Measurements from ENCODE around the gene MKLN1. TPM values are rescaled to one million over a fixed set of nuclear protein-coding genes. Genes with fewer than 3 reads are reported as not detected.

Gene MKLN1
- total RNA-seq, 1 donor from 2014 or later = 15.2 TPM

DNA sequence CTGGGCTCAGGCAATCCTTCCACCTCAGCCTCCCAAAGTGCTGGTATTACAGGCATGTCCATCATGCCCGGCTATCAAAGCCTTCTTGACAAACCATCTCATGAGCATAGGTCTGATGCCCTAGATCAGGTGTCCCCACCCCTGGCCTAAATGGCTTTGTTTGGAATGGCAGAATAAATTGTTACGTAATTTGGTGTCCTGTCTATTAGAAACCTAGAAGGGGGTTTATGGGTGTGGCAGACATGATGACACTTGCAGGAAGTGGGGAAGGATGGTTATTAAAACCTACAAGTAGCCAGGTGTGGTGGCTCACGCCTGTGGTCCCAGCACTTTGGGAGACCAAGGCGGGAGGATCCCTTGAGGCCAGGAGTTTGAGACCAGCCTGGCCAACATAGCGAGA, 38.6 kb upstream of the MKLN1 start:
- DNase-seq (ENCODE audit: low read depth) = no peak
- TF ChIP-seq, protein P1, sequence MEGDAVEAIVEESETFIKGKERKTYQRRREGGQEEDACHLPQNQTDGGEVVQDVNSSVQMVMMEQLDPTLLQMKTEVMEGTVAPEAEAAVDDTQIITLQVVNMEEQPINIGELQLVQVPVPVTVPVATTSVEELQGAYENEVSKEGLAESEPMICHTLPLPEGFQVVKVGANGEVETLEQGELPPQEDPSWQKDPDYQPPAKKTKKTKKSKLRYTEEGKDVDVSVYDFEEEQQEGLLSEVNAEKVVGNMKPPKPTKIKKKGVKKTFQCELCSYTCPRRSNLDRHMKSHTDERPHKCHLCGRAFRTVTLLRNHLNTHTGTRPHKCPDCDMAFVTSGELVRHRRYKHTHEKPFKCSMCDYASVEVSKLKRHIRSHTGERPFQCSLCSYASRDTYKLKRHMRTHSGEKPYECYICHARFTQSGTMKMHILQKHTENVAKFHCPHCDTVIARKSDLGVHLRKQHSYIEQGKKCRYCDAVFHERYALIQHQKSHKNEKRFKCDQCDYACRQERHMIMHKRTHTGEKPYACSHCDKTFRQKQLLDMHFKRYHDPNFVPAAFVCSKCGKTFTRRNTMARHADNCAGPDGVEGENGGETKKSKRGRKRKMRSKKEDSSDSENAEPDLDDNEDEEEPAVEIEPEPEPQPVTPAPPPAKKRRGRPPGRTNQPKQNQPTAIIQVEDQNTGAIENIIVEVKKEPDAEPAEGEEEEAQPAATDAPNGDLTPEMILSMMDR (conservative IDR thresholded peaks at IDR 0.05; ENCODE audit: low read depth, low read length) = no peak
- H3K4me3 ChIP-seq (ENCODE audit: low read depth, low read length) = no peak overlapping the region

DNA sequence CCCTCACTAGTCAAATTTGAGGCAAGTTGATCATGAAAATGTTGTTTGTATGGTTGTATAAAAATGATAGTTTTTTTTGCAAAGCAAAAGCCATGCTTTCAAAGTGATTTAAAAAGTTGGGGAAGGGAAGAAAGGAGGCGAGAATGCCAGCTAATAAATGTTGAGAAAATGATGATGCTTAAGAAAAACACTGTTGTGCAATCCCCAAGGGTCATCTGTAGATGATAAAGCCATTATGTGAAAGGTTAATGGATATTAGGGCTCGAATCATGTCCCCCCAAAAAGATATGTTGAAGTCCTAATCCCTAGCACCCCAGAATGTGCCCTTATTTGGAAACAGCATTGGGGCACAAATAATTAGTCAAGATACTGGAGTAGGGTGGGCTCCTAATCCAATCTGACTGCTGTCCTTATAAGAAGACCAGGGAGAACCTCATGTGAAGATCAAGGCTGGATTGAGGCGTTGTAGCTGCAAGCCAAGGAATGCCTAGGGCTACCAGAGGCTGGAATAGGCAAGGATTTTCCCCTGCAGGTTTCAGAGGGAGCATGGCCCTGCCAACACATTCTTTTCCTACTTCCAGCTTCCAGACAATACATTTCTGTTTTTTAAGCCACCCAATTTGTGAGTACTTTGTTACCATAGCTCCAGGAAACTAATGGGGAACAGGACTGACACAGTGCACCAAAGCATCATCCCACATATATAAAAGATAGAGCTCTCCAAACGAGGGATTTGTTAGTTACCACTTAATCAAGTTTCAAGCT, 35.4 kb upstream of the MKLN1 start:
- no peak for DNase-seq (ENCODE audit: low read depth)
- H3K4me3 ChIP-seq (ENCODE audit: low read depth, low read length) = no peak overlapping the region
- TF ChIP-seq, protein P1 (conservative IDR thresholded peaks at IDR 0.05; ENCODE audit: low read depth, low read length) = no peak

DNA sequence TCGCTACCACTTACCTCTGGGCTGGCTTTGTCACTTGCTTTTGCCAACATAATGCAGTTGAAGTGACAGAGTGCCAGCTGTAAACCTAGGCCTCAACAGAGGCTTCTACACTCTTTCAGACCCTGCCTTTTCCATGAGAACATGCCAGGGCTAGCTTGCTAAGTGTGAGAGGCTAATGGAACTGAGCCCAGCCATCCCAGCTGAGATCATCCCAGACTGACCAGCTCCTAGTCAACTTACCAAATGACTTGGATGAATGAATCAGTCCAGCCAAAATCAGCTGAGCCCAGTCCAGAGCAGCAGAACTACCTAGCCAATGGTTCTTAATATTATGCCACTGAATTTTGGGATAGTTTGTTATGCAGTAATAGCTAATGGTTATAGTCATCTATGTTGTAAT, 34.7 kb upstream of the MKLN1 start:
- DNase-seq (ENCODE audit: low read depth) = no peak
- no peak overlapping the region for H3K4me3 ChIP-seq (ENCODE audit: low read depth, low read length)
- TF ChIP-seq, protein P1 (conservative IDR thresholded peaks at IDR 0.05; ENCODE audit: low read depth, low read length) = no peak

DNA sequence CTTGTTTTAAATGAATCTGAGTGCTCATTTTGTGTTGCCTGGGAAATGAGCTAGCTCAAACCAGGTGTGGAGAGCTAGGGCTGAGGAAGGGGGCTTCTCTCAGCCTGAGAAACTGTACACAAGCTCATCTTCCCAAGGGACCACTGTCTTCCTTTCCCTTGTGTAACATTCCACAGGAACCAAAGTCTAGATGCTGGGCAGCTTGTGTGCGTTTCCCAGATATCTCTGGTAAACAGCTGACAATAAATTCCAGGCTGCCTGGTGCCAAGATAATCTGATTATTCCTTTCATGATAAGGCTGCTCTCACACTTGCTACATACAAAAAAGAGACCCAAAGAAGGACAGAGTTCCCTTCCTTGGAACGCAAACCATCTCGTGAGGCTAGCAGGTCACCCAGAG, 33.1 kb upstream of the MKLN1 start:
- DNase-seq (ENCODE audit: low read depth) = no peak
- no peak overlapping the region for H3K4me3 ChIP-seq (ENCODE audit: low read depth, low read length)
- TF ChIP-seq, protein P1 (conservative IDR thresholded peaks at IDR 0.05; ENCODE audit: low read depth, low read length) = no peak

GRCh38 chr7:131298608-131298992, 29.1 kb upstream of the MKLN1 start:
- TF ChIP-seq, protein P1 (conservative IDR thresholded peaks at IDR 0.05; ENCODE audit: low read depth, low read length) = no peak
- DNase-seq (ENCODE audit: low read depth) = no peak
- H3K4me3 ChIP-seq (ENCODE audit: low read depth, low read length) = no peak overlapping the region

DNA sequence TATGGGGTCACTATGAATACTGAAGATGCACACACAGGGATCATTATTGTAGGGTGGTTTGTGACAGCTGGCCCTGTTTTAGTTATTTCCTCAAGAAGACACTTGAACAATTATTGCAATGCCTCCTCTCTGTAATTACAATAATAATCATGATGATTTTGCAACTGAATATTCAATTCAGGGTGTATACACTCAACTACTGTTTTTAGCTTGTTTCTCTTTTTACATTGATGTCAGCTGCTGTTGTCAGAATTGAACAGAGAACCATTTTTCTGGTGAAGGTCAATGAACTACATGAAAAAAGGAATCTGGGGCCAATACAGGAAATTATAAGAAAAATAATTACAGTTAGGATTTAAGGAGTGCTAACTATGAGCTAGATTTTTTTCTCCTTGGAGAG, 28.6 kb upstream of the MKLN1 start:
- no peak for DNase-seq (ENCODE audit: low read depth)
- H3K4me3 ChIP-seq (ENCODE audit: low read depth, low read length) = no peak overlapping the region
- TF ChIP-seq, protein P1 (conservative IDR thresholded peaks at IDR 0.05; ENCODE audit: low read depth, low read length) = no peak

DNA sequence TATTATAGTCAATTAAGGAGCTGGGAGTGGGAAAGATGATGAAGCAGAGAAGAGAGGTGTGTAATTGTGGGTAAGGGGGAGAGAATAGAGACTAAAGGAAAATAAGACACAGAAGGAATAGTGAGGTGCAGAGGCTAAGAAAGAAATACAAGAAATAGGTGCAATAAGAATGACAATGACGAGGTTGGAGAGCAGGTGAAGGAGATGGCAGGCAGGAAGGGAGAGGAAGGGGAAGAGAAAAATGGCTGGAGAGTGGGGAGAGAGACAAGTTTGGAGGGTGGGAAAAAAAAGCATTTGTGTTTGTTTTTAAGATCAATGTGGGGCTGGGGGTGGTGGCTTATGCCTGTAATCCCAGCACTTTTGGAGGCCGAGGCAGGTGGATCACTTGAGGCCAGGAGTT, 27.6 kb upstream of the MKLN1 start:
- DNase-seq (ENCODE audit: low read depth) = no peak
- TF ChIP-seq, protein P1 (conservative IDR thresholded peaks at IDR 0.05; ENCODE audit: low read depth, low read length) = no peak
- H3K4me3 ChIP-seq (ENCODE audit: low read depth, low read length) = no peak overlapping the region
